B cell (primary cell): ENCODE results near the gene ADARB2. TPM values are rescaled to one million over a fixed set of nuclear protein-coding genes. Genes with fewer than 3 reads are reported as not detected.

Source experiments
- ATAC-seq: fragments of 200-7000 bp; cut with Tn5 transposase; one replicate; pipeline ENCODE4 v1.10.0; 2021; ENCODE audit warnings: low read depth, mild to moderate bottlenecking, moderate number of reproducible peaks, moderate library complexity
- CTCF ChIA-PET: fragments of 350-600 bp; sonication (Branson Sonifier 250); formaldehyde crosslinking; loops from one replicate; lab custom pipeline; 2021; ENCODE audit warnings: antibody characterized with exemption, inconsistent platforms; lab: Charles Lee
- POLR2A ChIA-PET: fragments of 350-600 bp; sonication (Branson Sonifier 250); formaldehyde crosslinking; loops from one replicate; lab custom pipeline; 2021; ENCODE audit warnings: antibody characterized with exemption; lab: Charles Lee
- DNase-seq: peaks from one replicate; pipeline ENCODE4 v3.0.0; 2013
- H2AFZ ChIP-seq: 2 replicates; pipeline ENCODE4 v1.6.1; 2012; ENCODE audit warnings: mild to moderate bottlenecking, low read depth, low read length; ENCODE audit not compliant: insufficient read depth, poor library complexity, severe bottlenecking
- H3K27ac ChIP-seq, 2 donors: 1 replicate in 1 of 2; 2 replicates in 1 of 2; pipeline ENCODE4 v1.5.1; 2012 to 2013; ENCODE audit warnings: low read length in 2 of 2, mild to moderate bottlenecking in 2 of 2, moderate library complexity in 1 of 2
- H3K27me3 ChIP-seq, 4 experiments: fragments of 200-600 bp in 1 of 4; sonication (generic) in 1 of 4; replicated peaks in 1 of 4; 1 replicate in 2 of 4; 2 replicates in 2 of 4; pipeline versions ENCODE4 v1.6.1 to v1.7.0; 2013 to 2016; ENCODE audit warnings: low read length in 3 of 4, mild to moderate bottlenecking in 2 of 4, mixed read lengths in 1 of 4, moderate library complexity in 1 of 4; ENCODE audit not compliant: insufficient read depth in 4 of 4, control insufficient read depth in 3 of 4; ENCODE audit errors: control extremely low read depth in 1 of 4
- H3K36me3 ChIP-seq, 2 experiments: replicated peaks in 1 of 2; 1 replicate in 1 of 2; 2 replicates in 1 of 2; pipeline versions ENCODE4 v1.6.1 to v1.7.1; 2013; ENCODE audit warnings: low read length in 1 of 2; ENCODE audit not compliant: insufficient read depth in 2 of 2, control insufficient read depth in 1 of 2; ENCODE audit errors: control extremely low read depth in 1 of 2, extremely low read depth in 1 of 2
- H3K4me1 ChIP-seq, 2 donors: fragments of 200-600 bp in 1 of 2; sonication (generic) in 1 of 2; 1 replicate in 1 of 2; 2 replicates in 1 of 2; pipeline versions ENCODE4 v1.5.1 to v1.6.1; 2013 to 2017; ENCODE audit warnings: low read length in 2 of 2; ENCODE audit not compliant: control insufficient read depth in 2 of 2, insufficient read depth in 2 of 2
- H3K4me2 ChIP-seq: replicated peaks from 2 replicates; pipeline ENCODE3; 2012; ENCODE audit warnings: mild to moderate bottlenecking, low read depth, low read length; ENCODE audit not compliant: poor library complexity, severe bottlenecking
- H3K4me3 ChIP-seq, 5 experiments: fragments of 200-600 bp in 1 of 5; sonication (generic) in 1 of 5; 1 replicate in 3 of 5; 2 replicates in 2 of 5; pipeline versions ENCODE4 v1.5.1 to v1.7.0; 2011 to 2016; ENCODE audit warnings: low read length in 4 of 5, mild to moderate bottlenecking in 4 of 5, low read depth in 2 of 5, control low read depth in 1 of 5, moderate library complexity in 1 of 5; ENCODE audit not compliant: insufficient read depth in 1 of 5; ENCODE audit errors: control extremely low read depth in 1 of 5, extremely low read depth in 1 of 5
- H3K79me2 ChIP-seq: fragments of 200-600 bp; sonication (generic); one replicate; pipeline ENCODE4 v1.6.0; 2016; ENCODE audit warnings: low read length; ENCODE audit not compliant: control insufficient read depth, insufficient read depth
- H3K9ac ChIP-seq: fragments of 200-600 bp; sonication (generic); 2 replicates; pipeline ENCODE4 v1.6.1; 2017; ENCODE audit warnings: mild to moderate bottlenecking, low read length, moderate library complexity
- H3K9me3 ChIP-seq, 3 donors: one replicate each; pipeline versions ENCODE4 v1.6.1 to v1.7.1; 2013; ENCODE audit warnings: low read length in 2 of 3; ENCODE audit not compliant: control insufficient read depth in 2 of 3, insufficient read depth in 1 of 3; ENCODE audit errors: control extremely low read depth in 1 of 3
- H4K20me1 ChIP-seq: 2 replicates; pipeline ENCODE4 v1.6.0; 2012; ENCODE audit warnings: mild to moderate bottlenecking, low read length; ENCODE audit not compliant: insufficient read depth, control insufficient read depth, poor library complexity, severe bottlenecking
- H3K27ac Mint-ChIP-seq: one replicate; pipeline ENCODE4 v1.8.0; 2021; ENCODE audit warnings: mixed read lengths
- H3K27me3 Mint-ChIP-seq: one replicate; pipeline ENCODE4 v1.8.0; 2021; ENCODE audit warnings: mixed read lengths
- H3K4me1 Mint-ChIP-seq: one replicate; pipeline ENCODE4 v1.8.0; 2021; ENCODE audit warnings: mixed read lengths
- H3K4me3 Mint-ChIP-seq: one replicate; pipeline ENCODE4 v1.8.0; 2021; ENCODE audit warnings: mixed read lengths
- H3K9me3 Mint-ChIP-seq: one replicate; pipeline ENCODE4 v1.8.0; 2022; ENCODE audit warnings: mixed read lengths; ENCODE audit not compliant: insufficient read depth
- CTCF ChIP-seq: fragments of 200-600 bp; IDR thresholded peaks from one replicate; pipeline ENCODE4 v1.8.0; 2022; ENCODE audit warnings: antibody characterized with exemption, mild to moderate bottlenecking
- EZH2 ChIP-seq: IDR thresholded peaks from 2 replicates; pipeline ENCODE4 v1.6.1; 2012; ENCODE audit warnings: borderline replicate concordance, low read depth, mild to moderate bottlenecking, moderate library complexity, low read length; ENCODE audit not compliant: insufficient read depth, poor library complexity, severe bottlenecking
- WGBS: methylation state at CpG from one replicate; pipeline ENCODE4 v1.1.5; 2013; ENCODE audit warnings: missing lambda C conversion rate; ENCODE audit not compliant: insufficient coverage; 5-methylcytosine and 5-hydroxymethylcytosine counted together
- intact Hi-C: fragments of 100-400 bp; cut with micrococcal nuclease; formaldehyde crosslinking; loops from one replicate; pipeline ENCODE4 v1.10.0; 2022
- polyA plus RNA-seq: library from polyadenylated mRNA; depleted of rRNA; stranded (reverse); fragments of >200 nt; gene quantifications from 2 replicates; pipeline ENCODE4 v1.2.3, GENCODE V29; 2012
- total RNA-seq, 2 donors: library from RNA; stranded (reverse); fragments of 120-200 nt in 1 of 2; gene quantifications; 1 replicate in 1 of 2; 2 replicates in 1 of 2; pipeline versions ENCODE4 v1.2.3 to v1.2.4, GENCODE V29; 2013 to 2022

The ADARB2 gene
- total and polyA plus RNA-seq, 2 donors (not counting 1 experiment from before 2014, with no cell fraction given): 0.13 to 0.96 TPM

- no peak for DNase-seq
- no peak overlapping the region for H3K4me3 Mint-ChIP-seq
- no peaks in the 10 kb centered on the region for H3K4me1 ChIP-seq
- no peaks in the 10 kb centered on the region for H3K9me3 Mint-ChIP-seq
- no peaks in the 10 kb centered on the region for H3K36me3 ChIP-seq
- no peak overlapping the region for H3K9ac ChIP-seq
- peaks cover 22% of the 10 kb centered on the region for H3K27me3 Mint-ChIP-seq
- peaks cover 0 to 4% (median 0%) of the 10 kb centered on the region in 3 donors for H3K9me3 ChIP-seq
- no peaks in the 10 kb centered on the region for H3K4me1 Mint-ChIP-seq
- no peak overlapping the region for H2AFZ ChIP-seq
- TF ChIP-seq CTCF (no peak), EZH2 (no peak)
- no peak overlapping the region for H3K27ac Mint-ChIP-seq
- no peaks in the 10 kb centered on the region for H3K79me2 ChIP-seq
- no peak overlapping the region for H3K27ac ChIP-seq
- ChIA-PET POLR2A (interaction anchor here (0.6 kb wide), 1 partner anchor 14 kb away, joined by 3 read pairs; no protein-coding TSS in a partner anchor), CTCF (interaction anchor here (0.8 kb wide), 1 partner anchor 220 kb away, joined by 3 read pairs; no protein-coding TSS in a partner anchor)
- intact Hi-C loops: no loop called here
- H4K20me1 ChIP-seq: no peaks in the 10 kb centered on the region
- no peak overlapping the region for H3K4me2 ChIP-seq
- ATAC-seq: no peak
- WGBS: 95% methylated on average over 20 of the region's 20 CpGs
- H3K27me3 ChIP-seq: no peaks in the 10 kb centered on the region
- H3K4me3 ChIP-seq: no peak overlapping the region
Measured at GRCh38 chr10:1598393-1599153, 138.8 kb downstream of the ADARB2 start.
